ENCODE measurements around the gene TMEM63C. TPM values are rescaled to one million over a fixed set of nuclear protein-coding genes. Genes with fewer than 3 reads are reported as not detected.

Gene TMEM63C
- total RNA-seq, 4 donors from 2014 or later: 0.08 to 0.13 (median 0.10) TPM; not detected in 1

DNA sequence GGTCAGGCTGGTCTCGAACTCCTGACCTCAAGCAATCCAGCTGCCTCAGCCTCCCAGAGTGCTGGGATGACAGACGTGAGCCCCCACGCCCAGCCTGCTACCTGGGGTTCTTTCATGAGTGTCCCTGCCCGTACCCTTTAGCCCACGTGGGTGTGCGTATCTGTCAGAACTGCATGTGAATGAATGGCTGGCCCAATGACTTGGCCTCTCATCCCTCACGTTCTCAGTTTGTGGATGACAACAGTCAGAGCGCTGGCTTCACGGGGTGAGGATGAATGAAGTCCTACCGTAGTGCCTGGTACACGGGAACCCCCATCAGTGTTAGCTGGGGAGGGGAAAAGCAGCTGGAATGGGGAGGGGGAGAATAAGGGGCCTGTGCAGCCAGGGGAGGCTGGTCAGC is 23.9 kb upstream of the TMEM63C start:
- 38% methylated on average over 6 of the region's 11 CpGs; no CpG with 5 or more reads in 1 of the 2 donors for WGBS, 2 donors (ENCODE audit: low coverage in 1 of 2)
- H3K27ac ChIP-seq: no peak overlapping the region
- H3K27me3 ChIP-seq: peaks cover 45% of the 10 kb centered on the region
- no peaks in the 10 kb centered on the region for H3K9me3 ChIP-seq
- no peak overlapping the region for H3K4me3 ChIP-seq
- peak; percentile 16 for ATAC-seq
- no peaks in the 10 kb centered on the region for H3K36me3 ChIP-seq
- H3K4me1 ChIP-seq: peaks cover 0 to 17% (median 4%) of the 10 kb centered on the region in 3 donors
- TF ChIP-seq POLR2AphosphoS5 (IDR thresholded peaks at IDR 0.05) (no peak), POLR2A (IDR thresholded peaks at IDR 0.05) (no peak), EP300 (IDR thresholded peaks at IDR 0.05) (no peak)
- TF ChIP-seq, protein P1, sequence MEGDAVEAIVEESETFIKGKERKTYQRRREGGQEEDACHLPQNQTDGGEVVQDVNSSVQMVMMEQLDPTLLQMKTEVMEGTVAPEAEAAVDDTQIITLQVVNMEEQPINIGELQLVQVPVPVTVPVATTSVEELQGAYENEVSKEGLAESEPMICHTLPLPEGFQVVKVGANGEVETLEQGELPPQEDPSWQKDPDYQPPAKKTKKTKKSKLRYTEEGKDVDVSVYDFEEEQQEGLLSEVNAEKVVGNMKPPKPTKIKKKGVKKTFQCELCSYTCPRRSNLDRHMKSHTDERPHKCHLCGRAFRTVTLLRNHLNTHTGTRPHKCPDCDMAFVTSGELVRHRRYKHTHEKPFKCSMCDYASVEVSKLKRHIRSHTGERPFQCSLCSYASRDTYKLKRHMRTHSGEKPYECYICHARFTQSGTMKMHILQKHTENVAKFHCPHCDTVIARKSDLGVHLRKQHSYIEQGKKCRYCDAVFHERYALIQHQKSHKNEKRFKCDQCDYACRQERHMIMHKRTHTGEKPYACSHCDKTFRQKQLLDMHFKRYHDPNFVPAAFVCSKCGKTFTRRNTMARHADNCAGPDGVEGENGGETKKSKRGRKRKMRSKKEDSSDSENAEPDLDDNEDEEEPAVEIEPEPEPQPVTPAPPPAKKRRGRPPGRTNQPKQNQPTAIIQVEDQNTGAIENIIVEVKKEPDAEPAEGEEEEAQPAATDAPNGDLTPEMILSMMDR (IDR thresholded peaks at IDR 0.05): no peak

- 4 to 16% methylated on average over 9 to 11 of the region's 18 CpGs for WGBS, 2 donors (ENCODE audit: low coverage in 1 of 2)
- Histone ChIP-seq H3K4me1 (peaks cover 0 to 17% (median 4%) of the 10 kb centered on the region in 3 donors), H3K4me3 (no peak overlapping the region), H3K36me3 (no peaks in the 10 kb centered on the region), H3K27ac (no peak overlapping the region), H3K27me3 (peaks cover 39% of the 10 kb centered on the region), H3K9me3 (no peaks in the 10 kb centered on the region)
- peak; percentile 66 for ATAC-seq
- TF ChIP-seq POLR2A (IDR thresholded peaks at IDR 0.05) (no peak), EP300 (IDR thresholded peaks at IDR 0.05) (no peak), POLR2AphosphoS5 (IDR thresholded peaks at IDR 0.05) (no peak)
- TF ChIP-seq, protein P1 (IDR thresholded peaks at IDR 0.05): no peak
These were observed 23.3 kb upstream of the TMEM63C start for GRCh38 chr14:77158175-77158881.

DNA sequence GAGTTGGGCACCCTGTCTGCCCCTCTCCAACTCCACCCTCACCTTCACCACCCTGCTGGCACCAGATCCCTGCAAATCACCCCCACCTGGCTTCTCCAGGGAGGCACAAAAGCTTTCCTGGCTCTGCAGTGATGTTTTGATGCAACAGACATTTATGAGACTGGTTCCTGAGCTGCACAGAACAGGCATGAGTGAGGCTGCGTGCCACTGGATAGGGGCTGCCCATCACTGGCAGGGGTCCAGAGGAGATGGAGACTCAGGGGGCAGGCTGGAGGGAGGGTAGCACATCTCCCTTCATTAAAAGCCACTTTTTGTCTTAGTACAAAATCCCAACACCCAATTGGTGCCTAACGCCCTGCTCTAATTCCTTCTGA is 22.7 kb upstream of the TMEM63C start:
- Histone ChIP-seq H3K27me3 (peaks cover 38% of the 10 kb centered on the region), H3K9me3 (no peaks in the 10 kb centered on the region), H3K27ac (no peak overlapping the region), H3K4me1 (peaks cover 0 to 17% (median 4%) of the 10 kb centered on the region in 3 donors), H3K36me3 (no peaks in the 10 kb centered on the region), H3K4me3 (no peak overlapping the region)
- 40 to 75% methylated on average over 1 of the region's 2 CpGs for WGBS, 2 donors (ENCODE audit: low coverage in 1 of 2)
- TF ChIP-seq POLR2AphosphoS5 (IDR thresholded peaks at IDR 0.05) (no peak), POLR2A (IDR thresholded peaks at IDR 0.05) (no peak), EP300 (IDR thresholded peaks at IDR 0.05) (no peak)
- TF ChIP-seq, protein P1 (IDR thresholded peaks at IDR 0.05): no peak
- no peak for ATAC-seq

GRCh38 chr14:77161011-77161410 is 20.6 kb upstream of the TMEM63C start:
- Histone ChIP-seq H3K4me1 (peaks cover 0 to 17% (median 4%) of the 10 kb centered on the region in 3 donors), H3K4me3 (no peak overlapping the region), H3K36me3 (no peaks in the 10 kb centered on the region), H3K27ac (no peak overlapping the region), H3K27me3 (peaks cover 22% of the 10 kb centered on the region), H3K9me3 (no peaks in the 10 kb centered on the region)
- WGBS, 2 donors (ENCODE audit: low coverage in 1 of 2): no CpG with 5 or more reads among the region's 4 CpGs
- TF ChIP-seq, protein P1 (IDR thresholded peaks at IDR 0.05): no peak
- TF ChIP-seq POLR2A (IDR thresholded peaks at IDR 0.05) (no peak), POLR2AphosphoS5 (IDR thresholded peaks at IDR 0.05) (no peak)
- no peak for ATAC-seq

- Histone ChIP-seq H3K4me1 (no peaks in the 10 kb centered on the region), H3K9me3 (peaks cover 0 to 32% (median 0%) of the 10 kb centered on the region in 3 donors), H3K4me3 (no peak overlapping the region), H3K27me3 (peaks cover 13% of the 10 kb centered on the region), H3K36me3 (no peaks in the 10 kb centered on the region), H3K27ac (no peak overlapping the region)
- TF ChIP-seq POLR2AphosphoS5 (IDR thresholded peaks at IDR 0.05) (no peak), POLR2A (IDR thresholded peaks at IDR 0.05) (no peak), EP300 (IDR thresholded peaks at IDR 0.05) (no peak)
- TF ChIP-seq, protein P1 (IDR thresholded peaks at IDR 0.05): no peak
- ATAC-seq: no peak
- WGBS, 2 donors (ENCODE audit: low coverage in 1 of 2): 59 to 67% methylated on average over 3 of the region's 3 CpGs
These were observed 11.6 kb upstream of the TMEM63C start for GRCh38 chr14:77170045-77170444.
